HG03039 (cell line): ENCODE data around the gene NCKIPSD.

ENCODE experiments used
- ATAC-seq: cut with Tn5 transposase; IDR thresholded peaks from one replicate; pipeline ENCODE4 v1.9.1; 2021; ENCODE audit warnings: mild to moderate bottlenecking, moderate library complexity; ENCODE audit not compliant: unreplicated experiment

NCKIPSD gene

GRCh38 chr3:48651771-48652170 is 33.9 kb downstream of the NCKIPSD start:
- ATAC-seq = no peak

DNA sequence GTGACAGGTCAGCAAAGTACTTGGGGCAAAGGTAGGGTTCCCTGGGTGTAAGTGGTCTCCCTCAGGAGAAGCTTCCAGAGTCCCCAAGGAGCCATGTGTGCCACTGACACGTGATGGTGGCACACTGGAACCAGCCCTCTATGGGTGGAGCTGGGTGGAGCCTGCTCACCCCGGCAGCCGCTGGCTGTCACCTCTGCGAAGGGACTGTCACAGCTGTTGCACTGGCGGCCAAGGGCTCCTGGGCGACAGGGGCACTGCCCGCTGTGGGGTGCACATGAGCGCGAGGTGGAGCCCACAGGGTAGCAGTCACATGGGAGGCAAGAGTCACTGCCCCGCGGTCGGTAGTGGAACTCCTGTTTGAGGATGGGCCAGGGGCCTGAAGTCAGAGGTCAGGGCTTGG is 35.0 kb downstream of the NCKIPSD start:
- no peak for ATAC-seq

- no peak for ATAC-seq
Measured at GRCh38 chr3:48648188-48648850, 37.4 kb downstream of the NCKIPSD start.

- no peak for ATAC-seq
Measured at GRCh38 chr3:48647714-48648113, 38.0 kb downstream of the NCKIPSD start.

DNA sequence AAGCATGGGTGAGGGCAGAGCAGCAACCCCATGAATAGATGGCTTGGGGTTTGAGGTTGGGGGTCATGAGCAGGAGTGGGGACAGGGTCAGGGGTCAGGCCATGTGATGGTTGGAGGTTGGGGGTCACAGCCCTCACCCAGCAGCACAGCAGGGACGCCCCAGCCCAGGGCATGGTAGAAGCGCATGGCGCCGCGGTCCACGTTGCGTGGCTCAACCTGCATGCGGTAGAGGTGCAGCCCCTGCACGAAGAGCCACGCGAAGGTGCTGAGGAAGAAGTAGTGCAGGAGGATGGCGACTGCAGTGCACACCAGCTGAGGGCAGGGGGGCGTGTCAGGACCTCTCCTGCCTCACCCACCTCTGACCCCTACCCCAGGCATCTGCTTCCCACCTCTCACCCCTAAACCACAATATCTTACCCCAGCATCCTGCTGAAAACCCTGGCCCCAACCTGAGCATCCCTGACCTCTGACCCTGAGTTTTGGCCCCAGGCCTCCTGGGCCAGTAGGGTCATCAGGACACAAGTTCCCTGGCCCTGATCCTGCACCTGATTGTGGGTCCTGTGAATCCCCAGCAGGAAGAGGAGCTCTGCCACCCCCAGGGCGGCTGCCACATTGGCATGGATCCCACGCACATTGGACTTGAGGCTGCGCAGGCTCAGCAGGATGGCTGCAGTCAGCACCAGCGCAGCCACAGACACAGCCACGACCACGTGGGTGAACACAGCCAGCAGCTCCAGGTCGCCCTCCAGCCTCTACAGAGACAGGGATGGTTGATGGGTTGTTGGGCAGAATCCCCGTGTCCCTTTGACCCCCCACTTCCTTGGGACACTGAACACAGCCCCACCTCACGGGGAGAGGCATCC is 40.6 kb downstream of the NCKIPSD start:
- no peak for ATAC-seq

GRCh38 chr3:48642605-48643004 is 43.1 kb downstream of the NCKIPSD start:
- no peak for ATAC-seq

DNA sequence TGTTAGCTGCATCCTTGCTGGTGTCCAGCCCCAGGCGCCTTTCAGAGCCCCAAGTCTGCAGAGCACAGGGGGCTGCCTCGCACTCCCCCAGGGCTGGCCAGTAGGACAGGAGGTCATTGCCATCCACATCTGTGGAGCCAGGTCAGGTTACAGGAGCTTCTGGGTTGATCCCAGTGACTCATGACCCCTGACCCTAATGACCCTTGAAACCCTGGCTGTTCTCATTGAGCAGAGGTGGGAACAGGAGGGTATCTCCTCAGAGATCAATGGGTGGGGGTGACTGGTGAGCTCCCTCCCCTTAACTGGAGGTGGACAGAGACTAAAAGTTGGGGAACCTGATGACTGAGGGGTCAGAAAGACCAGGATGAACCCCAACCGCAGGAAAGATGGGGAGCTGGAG is 44.3 kb downstream of the NCKIPSD start:
- ATAC-seq = no peak

GRCh38 chr3:48639944-48640606 is 45.6 kb downstream of the NCKIPSD start:
- no peak for ATAC-seq

DNA sequence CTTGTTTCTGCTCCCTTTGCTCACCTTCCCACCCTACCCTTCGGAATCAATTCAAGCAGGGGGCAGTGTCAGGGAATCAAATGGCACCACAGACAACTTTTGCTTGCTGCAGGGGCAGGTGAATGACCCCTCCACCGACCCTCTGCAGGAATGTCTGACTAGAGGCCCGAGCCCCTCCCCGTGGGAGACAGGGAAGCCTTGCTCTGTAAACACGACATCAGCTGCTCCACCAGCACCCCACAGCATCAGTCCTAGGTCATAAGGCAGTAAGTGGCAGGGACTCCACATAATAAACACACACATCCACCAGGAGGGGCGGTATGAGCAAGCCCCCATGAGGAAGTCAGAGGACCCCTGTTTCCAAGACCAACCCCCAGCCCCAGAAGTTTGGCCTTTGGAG is 48.4 kb downstream of the NCKIPSD start:
- ATAC-seq = no peak

- no peak for ATAC-seq
Measured at GRCh38 chr3:48636149-48636655, 49.5 kb downstream of the NCKIPSD start.

- peak; percentile 88 for ATAC-seq
Measured at GRCh38 chr3:48635222-48636021, 50.3 kb downstream of the NCKIPSD start, which contains the start of gene SLC26A6. SLC26A6 (minus strand) TSS chr3:48635461; CDS start chr3:48635393, 68 bp downstream.

GRCh38 chr3:48634661-48635221 is 51.0 kb downstream of the NCKIPSD start:
- no peak for ATAC-seq

- ATAC-seq = no peak
Measured at GRCh38 chr3:48633743-48634142, 52.0 kb downstream of the NCKIPSD start.

DNA sequence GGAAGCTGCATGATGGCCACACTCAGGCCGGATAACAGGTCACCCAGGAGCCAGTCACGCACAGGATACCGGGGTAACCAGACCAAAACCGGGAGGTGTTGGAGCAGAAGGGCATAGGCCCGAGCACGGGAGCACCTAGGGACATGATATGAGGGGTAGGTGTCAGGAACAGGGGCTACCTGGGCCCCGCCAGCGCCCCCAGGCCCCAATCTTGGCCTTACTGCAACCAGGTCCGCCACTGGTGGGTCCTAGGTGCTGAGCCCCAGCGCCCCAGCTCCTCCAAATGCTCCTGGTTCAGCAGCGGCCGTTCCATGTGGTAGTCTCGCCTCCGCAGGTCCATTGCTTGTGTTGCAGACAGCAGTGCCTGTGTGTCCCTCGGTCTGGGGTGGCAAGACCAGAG is 52.5 kb downstream of the NCKIPSD start:
- ATAC-seq = no peak

DNA sequence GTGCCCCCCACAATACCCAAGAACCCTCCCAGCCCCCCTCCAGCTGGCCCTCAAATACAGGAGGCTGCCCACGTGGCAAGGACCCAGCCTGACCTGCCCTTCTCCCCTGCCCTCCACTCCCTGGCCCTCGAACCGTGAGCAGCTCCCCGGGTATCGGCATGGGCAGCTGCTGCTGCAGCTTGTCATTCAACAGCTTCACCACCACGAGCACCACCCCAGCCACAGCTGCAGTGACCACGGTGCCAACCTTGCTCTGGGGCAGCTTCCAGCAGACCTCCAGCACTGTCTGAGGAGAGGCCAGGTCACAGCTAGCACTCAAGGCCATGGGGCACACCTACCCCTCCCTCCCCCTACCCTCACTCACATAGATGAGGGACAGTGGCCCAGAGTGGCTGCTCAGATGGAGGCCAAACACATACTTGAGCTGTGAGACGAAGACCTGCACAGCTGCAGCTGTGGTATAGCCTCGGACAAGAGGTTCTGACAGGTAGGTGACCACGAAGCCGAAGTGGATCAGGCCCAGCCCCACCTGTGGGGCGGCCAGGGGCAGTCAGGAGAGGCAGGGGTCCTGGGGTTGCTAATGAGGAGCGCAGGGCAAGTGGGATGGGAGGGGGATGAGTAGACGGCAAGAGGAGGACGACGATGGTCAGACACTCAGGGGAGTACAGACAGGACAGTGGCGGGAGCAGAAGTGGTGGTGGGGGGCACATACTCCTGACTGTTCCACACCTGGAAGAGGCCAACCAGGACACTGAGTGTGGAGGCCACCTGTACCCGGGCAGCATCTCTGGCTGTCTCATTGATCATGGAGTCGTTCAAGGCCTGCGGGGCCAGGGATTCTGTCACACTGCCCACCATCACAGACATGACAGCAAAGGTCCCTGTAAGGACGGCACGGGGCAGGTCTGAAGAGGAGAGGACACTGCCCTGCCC is 53.9 kb downstream of the NCKIPSD start:
- ATAC-seq = no peak

DNA sequence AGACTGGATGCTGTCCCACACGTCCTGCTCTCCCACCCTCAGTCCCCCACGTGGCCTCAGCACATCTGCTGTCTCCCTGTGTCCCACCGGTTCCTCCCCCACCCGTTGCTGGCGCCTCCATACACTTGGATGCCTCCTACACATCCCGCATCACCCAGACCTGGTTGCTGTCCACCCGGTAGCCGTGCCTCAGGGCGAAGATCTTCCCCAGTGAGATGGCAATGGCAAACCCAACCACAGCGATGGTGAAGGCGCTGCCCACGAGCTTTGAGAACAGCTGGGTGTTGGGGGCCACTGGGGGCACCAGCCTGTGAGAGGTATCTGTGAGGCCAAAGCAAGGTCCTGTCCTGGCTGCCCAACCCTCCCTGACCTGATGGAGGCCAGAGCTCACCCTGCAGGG is 54.9 kb downstream of the NCKIPSD start:
- no peak for ATAC-seq

DNA sequence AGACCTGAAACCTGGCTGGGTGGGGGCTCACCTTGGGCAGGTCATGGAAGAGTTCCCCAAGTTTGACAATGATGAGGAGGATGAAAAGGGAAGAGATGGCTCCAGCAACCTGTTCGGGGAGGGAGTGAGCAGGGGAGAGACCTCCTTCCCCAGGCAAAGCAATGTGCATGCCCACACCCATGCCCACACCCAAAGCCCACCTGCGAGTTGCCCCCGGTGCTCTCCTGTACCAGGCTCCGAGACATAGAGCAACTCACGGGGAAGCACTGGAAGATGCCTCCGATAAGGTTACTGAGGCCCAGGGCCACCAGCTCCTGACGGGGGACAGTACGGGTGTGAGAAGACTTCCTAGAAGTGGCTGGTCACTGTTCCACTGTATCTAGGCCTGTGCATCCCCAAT is 55.3 kb downstream of the NCKIPSD start:
- ATAC-seq = no peak

DNA sequence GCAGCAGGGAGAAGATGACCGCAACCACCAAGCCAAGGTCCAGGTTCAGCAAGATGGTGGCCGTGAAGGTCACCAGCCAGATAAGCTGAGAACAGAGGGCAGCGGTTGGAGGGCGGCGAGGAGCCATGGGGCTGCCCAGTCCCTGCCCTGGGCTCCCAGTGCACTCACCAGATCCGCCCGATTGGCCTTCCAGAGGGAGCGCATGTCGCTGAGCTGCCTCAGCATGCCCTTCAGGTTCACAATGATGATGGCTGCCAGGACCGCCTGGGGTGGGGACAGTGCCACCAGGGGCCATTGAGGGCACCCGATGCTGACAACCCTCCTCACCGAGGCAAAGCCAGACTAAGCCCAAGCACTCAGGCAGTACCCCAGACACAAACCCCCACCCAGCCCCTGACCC is 55.8 kb downstream of the NCKIPSD start:
- ATAC-seq = no peak

DNA sequence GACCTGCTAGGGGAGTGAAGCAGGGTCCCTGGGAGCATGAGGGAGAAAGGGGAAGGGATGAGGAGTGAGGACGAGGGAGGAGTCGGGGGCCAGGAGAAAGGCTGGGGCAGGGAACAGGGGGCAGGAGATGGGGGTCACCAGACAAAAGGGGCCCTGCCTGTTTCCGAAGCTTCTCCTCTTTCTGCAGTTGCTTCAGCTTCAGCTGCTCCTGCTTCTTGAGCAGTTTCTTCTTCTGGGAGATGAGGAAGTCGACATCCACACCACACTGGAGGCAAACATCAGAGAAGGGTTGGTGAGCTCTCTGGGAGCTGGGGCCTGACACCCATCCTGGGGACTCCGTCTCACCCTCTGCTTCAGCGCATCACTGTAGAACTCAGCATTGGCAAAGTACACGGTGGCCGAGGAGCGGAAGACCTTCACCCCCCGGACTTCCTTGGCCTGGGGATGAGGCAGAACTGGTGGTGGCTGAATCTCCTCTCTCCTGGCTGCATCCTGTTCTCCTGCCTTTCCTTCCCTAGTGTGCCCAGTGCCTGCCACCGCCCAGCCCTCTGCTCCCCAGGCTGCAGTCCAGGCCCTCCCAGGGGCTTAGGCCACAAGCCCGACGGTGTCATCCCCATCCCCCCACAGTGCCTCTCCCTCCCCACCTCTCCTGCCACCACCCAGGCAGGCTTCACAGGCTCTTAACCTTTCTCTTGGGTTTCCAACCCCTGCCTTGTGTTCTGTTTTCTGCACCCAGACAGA is 57.3 kb downstream of the NCKIPSD start:
- ATAC-seq = no peak
